ENCODE data around the gene DYNC2H1.
A peak's percentile ranks its signal among the peaks of the same experiment; 100 is the strongest.

DYNC2H1 gene

DNA sequence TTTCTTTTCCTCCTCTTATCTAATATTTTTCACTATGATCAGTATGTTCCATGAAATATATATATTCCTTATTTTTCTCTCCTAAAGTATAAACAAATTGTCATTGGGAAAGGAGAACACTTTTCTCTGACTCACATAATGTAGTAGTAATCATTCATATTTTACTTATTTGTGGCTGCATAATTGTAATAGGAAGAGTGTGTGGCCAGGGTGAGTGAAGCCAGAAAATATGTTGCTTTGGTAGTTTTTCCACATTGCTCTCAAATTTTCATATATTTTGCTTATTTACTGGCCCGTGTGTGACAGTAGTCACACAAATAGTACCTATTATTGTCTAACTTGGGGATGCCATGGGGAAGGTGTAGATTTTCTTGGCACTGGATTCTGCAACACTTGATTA, 172.1 kb downstream of the DYNC2H1 start:
- DNase-seq = no peak

DNA sequence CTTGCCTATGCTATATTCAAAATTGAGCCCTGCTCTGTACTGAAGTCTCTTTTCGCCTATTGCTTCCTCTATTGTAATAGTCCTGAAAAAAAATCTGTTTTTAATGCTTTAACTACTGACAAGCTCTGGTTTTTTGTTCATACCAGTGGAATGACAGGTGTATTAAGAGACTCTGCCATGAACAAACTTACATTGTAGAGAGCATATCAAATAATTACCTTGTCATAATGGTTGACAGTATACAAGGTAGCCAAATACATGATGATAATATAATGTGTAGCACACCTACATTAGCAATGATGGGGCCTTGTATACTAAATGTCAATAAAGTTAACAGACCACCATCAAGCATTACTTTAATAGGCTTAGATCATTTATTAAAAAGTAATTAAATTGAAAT, 175.0 kb downstream of the DYNC2H1 start:
- DNase-seq = no peak

DNA sequence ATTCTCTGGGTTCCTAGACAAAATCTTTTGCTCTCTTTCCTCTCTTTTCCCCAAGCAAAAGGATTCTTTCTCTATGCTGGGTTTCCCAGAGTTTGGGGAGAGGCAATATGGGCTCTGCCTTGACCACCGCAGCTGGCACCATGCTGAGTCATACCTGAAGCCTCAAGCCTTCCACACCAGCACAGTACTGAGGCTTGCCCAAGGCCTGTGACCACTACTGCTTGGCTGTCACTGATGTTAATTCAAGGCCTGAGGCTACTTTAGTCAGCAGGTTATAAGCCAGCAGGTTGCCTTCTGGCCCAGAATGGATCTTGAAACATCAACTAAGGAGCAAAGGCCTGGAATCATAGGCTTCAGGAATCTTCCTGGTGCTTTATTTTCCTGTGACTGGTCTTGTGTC, 185.3 kb downstream of the DYNC2H1 start:
- no peak for DNase-seq

DNA sequence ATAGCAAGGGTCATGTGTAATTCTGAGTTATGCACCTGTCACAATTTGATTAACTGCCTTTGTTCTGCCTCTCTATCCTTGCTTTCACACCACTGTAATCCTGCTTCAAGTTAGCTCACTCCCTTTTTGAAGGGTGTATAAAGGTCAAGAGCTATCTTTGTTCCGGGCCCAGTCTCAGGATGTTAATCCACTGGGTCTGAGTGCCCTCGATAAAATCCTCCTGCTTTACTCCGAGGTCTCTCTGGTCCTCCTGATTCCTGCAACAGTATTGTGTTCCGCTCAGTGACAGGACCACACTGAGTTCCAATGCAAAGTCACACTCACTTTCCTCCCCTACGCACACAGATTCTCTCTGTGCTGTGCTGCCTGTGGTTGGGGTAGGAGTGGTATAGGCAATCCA, 186.5 kb downstream of the DYNC2H1 start:
- no peak for DNase-seq

DNA sequence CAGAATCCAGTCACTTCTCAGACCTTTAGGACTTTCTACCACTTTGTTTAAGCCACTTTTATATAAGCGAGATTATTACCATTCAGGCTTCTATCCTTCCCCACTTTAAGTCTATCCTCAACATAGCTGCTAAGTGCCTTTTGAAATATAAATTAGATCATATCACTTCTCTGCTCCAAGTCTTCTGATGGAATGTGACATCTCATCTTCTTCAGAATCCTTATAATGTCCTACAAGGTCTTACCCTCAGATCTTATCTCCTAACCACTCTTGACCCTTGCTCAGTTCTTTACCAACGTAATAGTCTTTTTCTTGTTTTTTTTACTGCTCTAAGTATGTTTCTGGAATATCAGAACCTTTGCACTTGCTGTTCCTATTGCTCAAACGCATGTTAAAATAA, 188.7 kb downstream of the DYNC2H1 start:
- no peak for DNase-seq

DNA sequence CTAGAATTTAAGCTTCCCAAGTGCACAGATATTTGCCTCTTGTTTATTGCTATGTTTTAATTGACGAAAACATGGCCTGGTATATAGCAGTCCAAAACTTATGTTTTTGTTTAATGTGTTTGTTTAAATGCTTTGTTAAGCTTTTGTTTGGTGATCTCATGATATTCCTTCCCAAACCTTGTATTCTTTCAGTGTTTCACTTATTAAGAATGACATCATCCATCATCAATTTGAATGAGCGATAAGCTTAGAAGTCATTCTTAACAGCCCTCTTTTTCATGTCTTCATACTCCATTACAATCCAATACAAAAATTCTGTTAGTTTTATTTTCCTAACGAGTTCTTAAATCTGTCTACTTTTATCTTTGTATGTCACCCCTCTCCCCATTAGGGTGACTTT, 206.0 kb downstream of the DYNC2H1 start:
- DNase-seq = no peak

DNA sequence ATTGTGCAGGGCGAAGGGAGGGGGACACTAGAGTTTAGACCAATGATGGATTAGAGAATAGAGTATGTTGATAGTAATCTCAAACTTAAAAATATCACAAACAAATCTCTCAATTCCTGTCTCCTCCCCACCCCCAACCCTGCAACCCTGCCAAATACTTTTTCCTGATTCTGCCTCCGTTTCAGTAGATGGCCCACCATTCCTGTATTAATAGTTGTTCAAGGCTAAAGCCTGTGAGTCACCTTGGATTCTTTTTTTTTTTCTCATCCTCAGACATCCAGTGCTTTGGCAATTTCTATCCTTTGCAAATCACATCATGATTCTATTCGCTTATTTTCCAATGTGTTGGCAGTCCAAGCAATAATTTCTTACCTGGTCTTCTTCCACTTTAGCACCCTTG, 207.9 kb downstream of the DYNC2H1 start:
- no peak for DNase-seq

DNA sequence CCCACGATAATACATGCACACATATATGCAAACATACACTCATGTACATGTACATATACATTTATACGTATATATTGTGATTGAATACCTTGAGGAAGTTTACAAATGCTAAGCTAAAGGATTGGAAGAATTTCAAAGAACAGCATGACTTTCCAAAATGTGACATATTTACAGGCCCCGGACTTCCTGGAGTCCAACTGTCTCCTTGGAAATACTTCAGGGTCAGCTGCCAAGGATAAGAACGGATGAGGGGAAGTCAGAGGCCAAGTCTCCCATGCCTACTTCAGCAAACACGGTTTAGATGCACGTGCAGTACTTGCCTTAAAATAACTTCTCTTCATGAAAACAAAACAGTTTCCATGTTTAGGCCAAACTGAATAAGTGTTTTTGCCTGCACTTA, 213.6 kb downstream of the DYNC2H1 start:
- no peak for DNase-seq

DNA sequence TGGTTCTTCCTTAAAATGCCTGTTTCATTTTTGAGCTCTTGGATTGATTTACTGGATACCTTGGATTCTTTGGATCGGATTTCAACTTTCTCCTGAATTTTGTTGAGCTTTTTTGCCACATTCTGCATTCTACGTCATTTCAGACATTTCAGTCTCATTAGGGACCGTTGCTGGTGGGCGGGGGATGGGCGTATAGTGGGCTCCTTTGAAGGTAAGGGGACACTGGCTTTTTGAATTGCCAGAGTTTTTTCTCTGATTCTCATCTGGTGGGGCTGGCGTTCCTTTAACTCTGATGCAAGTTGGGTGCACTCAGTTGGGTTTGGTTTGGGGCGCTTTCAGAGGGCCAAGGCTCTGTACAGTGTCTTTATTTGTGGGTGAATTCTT, 216.5 kb downstream of the DYNC2H1 start:
- DNase-seq = no peak

DNA sequence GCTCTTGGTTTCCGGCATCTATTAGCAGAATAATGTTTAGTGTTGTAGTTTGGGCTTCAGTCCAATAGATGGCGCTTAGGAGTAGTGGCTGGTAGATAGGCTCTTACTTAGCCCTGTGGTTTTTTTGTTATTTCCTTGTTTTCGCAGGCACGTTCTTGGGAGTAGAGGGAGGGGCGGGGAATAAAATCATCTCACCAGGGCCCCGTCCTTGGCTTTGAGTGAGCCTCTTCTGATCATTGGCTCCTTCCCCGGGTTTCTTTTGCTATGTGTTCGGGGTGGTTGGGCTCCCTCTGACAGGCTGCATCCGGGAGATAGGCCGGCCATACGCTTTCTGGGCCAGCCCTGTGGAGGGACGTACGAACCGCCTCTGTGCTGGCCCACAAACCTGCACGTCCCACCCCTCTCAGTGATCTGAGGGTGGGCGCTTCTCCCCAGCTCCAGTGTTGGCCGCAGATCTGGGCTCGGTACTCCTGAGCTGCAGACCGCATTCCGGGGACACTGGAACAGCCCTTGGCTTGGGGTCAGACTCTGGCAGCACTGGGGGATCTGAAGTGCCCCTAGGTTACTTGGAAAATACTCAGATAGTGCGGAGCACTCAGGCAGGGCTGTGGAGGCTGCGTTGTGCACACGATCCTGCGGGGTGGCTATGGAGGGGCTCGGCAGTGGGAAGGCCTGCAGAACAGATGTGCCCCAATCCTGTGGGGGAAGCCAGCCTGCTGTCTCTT, 217.0 kb downstream of the DYNC2H1 start:
- DNase-seq = peak in 7 of 51 donors; percentile 1 to 39 (median 6)

DNA sequence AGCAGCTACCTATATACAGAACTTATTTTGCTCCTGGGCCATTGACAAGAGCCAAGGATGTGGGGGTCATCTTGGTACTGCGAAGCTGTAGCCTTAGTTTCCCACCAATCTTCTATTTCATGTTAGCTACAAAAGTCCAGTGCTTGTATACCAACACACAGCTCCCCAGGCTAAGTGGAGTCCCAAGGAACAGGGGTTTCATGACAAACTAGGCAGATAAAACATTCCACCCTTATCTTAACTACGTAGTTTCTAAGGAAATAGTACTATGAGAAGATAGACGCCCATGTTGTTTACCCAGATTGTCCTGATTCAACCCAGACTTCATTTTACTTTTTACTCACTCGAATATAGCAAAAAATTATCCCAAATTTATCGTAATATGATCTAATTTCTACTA, 218.5 kb downstream of the DYNC2H1 start:
- DNase-seq = no peak

DNA sequence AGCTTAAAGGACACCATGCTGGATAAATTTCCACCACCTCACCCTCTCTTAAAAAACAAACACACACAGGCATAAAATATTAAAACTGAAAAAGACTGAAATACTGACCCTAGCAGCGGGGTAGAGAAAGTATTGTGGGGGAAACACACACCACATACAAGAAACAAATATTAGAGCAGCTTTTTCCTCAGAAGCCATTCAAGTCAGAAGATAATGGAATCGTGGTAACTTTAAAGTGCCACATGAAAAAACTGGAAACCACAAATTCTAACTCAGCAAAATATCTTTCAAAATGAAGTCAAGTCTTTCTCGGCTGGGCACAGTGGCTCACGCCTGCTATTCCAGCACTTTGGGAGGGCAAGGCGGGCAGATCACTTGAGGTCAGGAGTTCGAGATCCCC, 223.2 kb downstream of the DYNC2H1 start:
- no peak for DNase-seq

DNA sequence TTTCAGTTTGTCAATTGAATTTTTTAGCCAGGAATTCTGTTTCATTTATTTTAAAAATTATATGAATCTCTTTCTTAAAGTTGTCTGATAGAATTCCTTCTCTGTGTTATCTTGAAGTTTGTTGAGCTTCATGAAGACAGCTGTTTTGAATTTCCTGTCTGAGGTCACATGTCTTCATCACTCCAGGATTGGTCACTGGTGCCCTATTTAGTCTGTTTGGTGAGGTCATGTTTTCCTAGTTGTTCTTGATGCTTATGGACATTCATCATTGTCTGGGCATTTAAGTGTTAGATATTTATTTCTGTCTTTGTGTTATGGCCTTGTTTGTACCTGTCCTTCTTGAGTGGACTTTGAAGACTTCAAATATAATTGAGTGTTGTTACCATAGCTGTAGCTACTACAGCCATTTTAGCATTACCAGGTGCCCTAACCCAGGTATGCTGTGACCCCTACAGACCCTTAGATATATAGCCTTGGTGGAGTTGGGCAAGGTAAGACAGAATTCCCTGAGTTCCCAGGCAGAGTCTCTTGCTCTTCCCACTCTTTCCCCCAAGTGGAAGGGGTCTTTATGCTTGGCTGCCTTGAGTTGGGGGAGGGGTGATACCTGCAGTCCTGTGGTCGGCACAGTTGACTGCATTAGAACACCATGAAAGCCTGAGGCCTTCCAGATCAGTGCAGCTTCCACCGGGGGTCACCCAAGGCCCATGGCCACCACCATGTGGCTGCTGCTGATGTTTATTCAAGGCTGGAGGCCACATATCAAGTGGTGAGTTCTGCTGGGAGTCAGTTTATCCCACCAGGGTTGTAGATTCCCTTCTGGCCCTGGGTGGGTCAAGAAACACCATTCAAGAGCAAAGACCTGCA, 229.6 kb downstream of the DYNC2H1 start:
- DNase-seq = no peak

DNA sequence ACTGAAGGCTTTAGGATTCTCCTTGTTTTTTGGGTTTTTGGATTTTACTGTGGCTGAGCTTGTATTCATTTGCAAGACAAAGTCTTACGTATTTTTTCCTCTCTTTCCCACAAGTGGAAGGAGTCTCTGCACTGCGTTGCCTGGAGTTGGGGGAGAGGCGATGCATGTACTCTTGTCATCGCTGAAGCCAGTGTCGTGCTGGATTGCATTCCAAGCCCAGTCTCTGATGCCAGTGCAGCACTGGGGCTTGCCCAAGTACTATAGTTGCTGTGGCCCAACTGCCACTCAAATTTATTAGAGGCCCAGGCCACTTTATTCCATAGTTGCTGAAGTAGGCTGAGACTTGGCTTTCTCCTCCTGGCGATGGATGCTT, 230.2 kb downstream of the DYNC2H1 start:
- no peak for DNase-seq

DNA sequence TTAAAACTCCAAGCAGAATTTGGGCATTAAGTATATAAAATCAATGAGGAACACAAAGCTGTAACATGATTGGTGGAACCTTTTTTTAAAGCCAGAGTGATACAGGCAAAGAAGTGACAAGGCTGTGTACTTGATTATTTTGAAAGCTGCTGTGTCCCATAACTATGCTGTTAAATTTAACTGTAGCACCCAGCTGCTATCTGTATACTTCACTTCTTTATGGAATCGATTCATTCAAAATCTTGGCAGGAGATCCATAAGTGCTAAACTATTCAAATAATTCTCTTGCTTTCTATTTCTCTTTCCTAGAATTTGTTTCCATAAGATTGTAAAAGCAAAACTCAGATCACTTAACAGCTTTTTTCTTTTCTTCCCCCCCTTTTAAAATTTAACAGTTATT, 231.7 kb downstream of the DYNC2H1 start:
- no peak for DNase-seq

DNA sequence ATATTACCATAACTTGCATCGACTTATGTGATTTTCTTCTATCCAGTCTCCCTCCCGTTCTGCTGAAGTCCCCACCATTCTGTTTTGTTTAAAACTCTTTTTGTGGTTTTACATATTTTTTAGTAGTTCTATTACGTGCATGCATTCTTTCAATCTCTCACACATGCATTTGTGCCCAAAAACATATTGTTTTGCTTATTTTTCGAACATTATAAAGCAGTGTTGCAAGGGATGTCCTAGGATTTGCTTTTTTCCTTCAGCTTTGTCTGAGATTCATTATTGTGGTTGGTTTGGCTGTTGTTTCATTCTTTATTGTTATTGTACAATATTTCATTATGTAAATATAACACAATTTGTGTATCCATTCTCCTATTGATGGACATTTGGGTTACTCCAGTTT, 235.7 kb downstream of the DYNC2H1 start:
- no peak for DNase-seq

DNA sequence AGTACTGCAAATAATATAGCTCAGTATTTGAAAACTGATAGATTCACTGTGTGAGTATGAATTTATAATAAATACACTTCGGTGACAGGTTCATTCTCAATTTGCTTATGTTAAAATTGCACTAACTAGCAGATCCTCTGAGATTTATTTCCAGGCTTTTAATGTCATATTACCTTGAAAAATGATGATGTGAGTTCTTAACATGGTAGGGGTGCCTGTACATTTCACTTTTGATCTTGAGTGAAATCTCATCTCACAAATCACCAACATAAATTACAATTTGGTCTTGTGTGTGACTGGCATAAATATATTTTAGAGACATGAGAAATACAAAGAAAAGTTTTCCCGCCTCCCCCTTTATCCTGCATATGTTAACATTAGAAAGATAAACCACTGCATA, 240.4 kb downstream of the DYNC2H1 start:
- DNase-seq = no peak

DNA sequence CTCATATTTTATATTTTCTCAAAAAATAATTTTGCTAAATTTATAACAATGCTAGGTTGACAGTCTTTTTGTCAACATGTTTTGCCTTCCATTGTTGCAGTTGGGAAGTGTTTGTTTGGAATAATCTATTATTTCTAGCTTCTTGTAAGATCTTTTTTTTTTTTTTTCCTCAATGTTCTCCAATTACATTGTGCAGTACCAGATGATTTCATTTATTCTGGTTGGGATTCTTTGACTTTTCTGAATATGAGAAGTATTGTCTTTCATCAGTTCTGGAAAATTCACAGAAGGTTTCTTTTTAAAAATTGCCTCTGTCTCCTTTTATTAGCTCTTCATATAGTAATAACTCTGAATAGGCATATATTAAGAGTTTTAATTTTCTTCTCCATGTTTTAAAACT, 245.4 kb downstream of the DYNC2H1 start:
- DNase-seq = no peak

DNA sequence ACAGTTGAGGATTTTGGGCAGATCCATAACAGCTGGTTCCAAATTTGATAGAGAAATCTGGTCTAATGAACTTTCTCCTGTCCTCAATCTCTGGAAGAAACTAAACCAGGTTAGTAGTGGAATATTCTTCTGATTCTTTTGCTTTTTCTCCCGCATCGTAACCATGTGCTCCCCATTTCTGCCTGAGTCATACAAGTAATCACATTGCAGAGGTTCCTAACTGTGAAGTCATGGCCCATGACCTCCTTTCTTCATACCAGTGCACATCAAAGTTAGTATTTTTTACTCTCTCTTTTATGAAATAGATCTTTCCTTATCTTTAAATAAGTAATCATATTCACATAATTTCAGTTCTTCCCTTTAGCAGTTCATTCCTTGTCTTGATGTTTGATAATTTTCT, 249.0 kb downstream of the DYNC2H1 start:
- no peak for DNase-seq

DNA sequence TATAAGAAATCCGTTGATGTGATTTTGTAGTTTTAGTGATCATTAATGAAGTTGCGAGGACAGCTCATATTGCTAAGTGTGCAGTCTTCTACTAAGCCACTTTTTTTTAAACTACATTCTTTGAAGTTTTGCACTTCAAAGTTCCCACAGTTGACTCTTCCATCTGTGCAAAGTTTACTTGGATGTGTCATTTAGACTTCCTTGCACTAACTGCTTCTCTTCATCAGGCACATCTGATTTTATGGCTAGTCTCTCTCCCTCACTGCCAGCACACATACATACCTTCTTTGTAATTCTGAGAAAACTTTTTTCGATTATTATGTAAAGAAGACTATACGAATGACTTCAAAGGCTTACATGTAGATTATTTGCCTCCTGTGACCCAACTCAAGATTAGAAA, 250.0 kb downstream of the DYNC2H1 start:
- DNase-seq = no peak

DNA sequence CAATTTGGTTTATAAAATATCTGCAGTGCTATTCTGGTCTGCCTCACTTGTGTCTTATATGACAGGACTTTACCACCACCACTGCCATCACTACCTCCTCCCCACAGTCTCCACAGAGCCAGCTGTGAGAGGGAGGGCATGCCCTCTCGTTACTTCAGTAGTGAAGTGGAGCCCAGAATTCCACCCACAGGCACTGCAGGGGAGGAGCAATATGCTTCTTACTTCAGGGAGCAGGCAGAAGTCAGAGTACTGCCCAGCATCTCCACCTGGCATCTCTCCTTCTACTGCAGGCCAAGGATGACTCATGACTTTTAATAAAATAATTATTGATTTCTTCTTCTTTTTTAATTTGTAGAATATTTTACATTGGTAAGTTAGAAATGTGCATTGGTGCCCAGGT, 255.5 kb downstream of the DYNC2H1 start:
- DNase-seq = no peak

DNA sequence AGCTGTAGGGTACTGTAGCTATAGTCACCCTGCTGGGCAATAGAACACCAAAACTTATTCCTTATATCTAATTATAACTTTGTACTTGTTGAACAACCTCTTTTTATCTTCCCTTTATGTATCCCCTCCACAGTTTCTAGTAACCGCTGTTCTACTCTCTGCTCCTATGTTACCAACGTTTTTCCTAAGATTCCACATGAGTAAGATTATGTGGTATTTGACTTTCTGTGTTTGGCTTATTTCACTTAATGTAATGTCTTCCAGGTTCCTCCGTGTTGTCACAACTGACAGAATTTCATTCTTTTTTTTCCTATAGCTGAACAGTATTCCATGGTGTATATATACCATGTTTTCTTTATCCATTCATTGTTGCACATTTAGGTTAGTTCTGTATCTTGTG, 258.4 kb downstream of the DYNC2H1 start:
- DNase-seq = no peak

DNA sequence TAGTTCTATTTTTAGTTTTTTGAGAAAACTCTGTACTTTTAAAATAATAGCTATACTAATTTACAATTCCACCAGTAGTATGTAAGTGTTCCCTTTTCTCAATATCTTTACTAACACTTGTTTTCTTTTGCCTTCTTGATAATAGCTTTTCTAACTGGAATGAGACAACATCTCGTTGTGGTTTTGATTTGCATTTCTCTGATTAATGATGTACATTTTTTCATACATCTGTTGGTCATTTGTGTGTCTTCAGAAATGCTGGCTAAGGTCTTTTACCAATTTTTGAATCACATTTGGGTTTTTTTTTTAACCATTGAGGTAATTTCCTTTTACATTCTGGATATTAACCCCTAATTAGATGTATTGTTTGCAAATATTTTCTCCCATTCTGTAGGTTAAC, 258.9 kb downstream of the DYNC2H1 start:
- DNase-seq = no peak
